GM19239 (cell line): ENCODE results near the gene NT5C2.
"Not testable (repeated sequence)": the region's sequence is repeated elsewhere in the genome, so short reads cannot be mapped to it uniquely, and the experiment has no call there.

Experiments used
- DNase-seq: peaks from one replicate; pipeline ENCODE4 v3.0.0; 2011; ENCODE audit warnings: low spot score; ENCODE audit not compliant: insufficient read length
- FAIRE-seq: peaks from 2 replicates; lab custom pipeline; 2011; peaks lifted over from hg19 to GRCh38; lab: Jason Lieb, UNC

Gene NT5C2

DNA sequence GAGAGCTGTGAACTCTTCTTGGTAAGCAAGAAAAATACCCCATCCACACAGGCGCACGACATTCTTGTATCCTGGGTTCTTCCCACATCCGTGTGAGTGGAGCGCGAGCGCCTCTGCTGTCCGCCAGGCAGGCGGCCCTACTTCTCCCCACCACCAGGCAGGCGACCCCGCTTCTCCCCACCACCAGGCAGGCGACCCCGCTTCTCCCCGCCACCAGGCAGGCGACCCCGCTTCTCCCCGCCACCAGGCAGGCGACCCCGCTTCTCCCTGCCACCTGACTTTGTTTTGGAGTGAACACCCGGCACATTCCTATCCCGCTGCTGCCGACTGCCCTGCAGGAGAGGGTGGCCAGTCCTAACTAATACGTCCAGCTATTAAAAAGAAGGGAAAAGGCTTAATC is 120.8 kb downstream of the NT5C2 start:
- FAIRE-seq, result no peak

DNA sequence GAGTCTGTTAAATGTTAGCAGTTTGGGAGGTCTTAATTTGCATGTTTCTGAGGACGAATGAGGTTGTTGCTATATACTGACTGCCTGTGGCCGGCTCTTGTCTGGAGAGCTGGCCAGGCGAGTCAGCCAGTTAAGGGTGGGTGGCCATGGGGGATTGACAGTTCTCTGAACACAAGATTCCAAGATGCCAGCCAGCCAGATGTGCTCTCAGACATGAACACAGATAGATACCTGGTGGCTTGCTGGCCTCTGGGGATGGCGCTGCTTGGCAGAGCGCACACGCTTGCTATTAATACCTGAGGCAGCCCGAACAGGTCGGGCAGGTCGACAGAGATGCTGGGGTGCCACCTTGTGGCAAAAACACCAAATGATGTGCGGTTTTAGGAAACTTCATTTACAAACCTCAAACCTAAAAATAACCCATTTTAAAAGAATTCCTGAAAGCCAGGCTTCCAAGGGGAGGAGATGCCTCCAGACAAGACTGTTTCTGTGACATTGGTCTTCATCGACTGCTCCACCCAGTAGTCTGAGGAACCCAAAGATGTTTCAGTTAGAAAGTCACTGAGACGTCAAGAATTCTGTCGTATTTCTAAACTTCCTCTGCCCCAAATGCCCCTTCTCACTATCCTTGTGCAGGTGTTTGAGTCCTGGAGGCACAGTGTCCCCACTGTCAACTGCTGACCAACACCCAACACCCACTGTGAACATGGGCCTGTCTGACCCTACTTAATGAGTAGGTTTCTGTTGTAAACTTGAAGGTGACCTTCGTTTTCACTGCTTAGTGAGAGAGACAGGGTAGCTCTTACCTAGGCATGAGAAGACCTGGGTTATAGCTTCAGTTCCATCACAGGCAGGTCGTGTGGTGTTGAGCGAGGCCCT is 123.4 kb downstream of the NT5C2 start:
- peak; percentile 96 for FAIRE-seq
- DNase-seq, result no peak

More for the DNA sequence above, 120.8 kb downstream of the NT5C2 start:
- no peak for DNase-seq

DNA sequence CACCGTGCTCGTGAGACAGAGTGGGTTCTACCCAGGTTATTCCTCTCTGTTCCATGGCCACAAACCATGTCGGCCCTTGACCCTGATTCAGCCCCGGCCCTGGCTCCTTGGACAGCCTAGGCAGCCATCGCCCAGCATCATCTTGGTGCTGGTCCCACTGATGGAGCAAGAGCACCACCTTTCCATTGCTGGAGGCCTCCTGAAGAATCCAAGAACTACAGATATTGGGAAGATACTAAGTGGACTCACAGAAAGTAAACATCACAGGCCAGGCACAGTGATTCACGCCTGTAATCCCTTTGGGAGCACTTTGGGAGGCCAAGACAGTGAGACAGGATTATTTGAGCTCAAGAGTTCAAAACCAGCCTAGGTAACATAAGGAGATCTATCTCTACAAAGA is 125.1 kb downstream of the NT5C2 start:
- DNase-seq (no peak), FAIRE-seq (peak; percentile 39)

DNA sequence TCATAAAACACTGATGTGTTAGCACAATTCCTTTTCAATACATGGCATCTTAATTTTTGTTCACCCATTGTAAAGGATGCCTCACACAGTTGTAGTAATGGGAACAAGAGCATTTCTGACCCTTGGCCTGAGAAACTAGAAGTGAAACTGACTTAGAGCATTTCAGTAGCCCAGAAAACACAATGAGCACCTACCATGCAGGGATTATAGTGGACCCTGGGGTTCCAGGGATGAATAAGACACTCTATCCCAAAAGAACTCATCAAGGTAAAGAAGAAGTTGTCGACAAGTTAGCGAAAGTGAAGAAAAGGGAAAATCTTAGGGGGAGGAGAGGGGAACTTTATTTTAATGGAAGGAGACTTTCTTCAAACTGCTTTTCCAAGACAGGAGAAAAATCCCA is 125.6 kb downstream of the NT5C2 start:
- FAIRE-seq (peak; percentile 73), DNase-seq (no peak)

DNA sequence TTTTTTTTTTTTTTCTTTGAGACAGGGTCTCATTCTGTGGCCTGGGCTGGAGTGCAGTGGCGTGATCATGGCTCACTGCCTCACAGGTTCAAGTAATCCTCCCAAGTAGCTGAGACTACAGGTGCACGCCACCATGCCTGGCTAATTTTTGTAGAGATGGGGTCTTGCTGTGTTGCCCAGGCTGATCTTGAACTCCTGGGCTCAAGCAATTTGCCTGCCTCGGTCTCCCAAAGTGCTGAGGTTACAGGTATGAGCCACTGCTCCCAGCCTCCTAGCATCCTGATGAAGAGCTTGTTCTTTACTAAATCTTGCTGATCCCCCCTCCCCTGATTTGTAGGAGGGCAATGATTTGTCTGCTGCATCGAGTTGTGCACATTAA is 126.0 kb downstream of the NT5C2 start:
- FAIRE-seq, DNase-seq: not testable (repeated sequence)

DNA sequence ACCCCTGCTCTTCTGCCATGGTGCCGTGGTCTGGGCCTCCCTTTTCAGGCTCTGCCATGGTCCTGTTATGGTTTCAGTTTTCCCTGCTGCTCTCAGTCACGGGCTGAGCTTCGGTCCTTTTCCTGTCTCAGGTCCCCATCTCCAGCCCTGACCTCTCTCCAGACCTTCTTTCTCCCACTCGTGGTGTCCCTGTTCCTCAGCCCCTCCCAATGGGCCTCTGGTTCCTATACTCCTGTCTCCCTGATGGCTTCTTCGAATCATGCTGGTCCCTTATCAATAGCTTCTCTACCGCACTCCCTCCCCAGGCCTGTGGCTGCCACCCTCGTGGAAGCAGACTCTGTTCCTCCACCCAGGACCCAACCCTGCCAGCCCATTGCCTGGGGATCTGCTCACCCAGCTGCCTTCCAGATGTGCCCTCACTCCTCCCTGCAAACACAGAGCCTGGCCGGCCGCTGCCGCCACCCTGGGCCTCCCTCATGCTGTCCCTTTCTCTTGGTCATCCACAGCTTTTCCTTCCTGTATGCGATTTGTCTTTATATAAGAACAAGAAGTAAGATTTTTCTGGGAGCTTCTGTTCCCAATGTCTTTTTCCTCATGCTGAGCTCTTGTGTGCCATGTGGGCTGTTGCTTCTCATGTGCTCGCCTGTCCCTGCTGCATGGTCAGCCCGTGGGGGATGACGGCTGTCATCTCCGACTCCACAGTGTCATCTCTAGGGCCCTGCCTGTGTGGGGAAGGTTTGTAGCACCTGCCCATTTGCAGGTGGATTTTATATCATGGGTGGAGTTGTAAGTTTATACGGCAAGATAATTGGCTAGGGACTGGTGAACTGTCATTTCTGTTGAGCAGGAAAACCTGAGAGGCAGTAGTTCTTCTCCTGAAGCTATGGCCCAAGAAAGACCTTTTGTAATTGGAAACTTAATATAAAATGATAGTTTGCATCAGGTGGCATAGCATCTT is 126.7 kb downstream of the NT5C2 start:
- no peak for DNase-seq
- no peak for FAIRE-seq

DNA sequence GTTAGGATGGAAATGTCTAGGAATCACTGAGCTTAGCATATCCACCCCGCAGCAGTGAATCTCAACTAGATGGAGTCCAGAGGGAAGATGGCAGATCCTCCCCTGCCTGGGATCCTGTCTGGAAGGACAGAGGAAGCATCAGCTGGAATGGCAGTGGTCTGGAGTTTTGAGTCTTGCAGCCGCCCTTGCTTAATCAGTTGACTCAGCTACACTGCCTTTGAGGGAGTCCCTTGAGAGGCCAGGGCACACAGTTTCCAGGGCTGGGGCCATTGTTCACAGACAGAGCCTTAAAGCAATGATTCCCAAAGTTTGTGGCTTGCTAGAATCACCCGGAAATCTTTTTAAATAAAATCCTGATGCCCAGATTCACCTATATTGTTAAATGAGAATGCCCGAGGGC is 128.1 kb downstream of the NT5C2 start:
- no peak for DNase-seq
- FAIRE-seq, result no peak

DNA sequence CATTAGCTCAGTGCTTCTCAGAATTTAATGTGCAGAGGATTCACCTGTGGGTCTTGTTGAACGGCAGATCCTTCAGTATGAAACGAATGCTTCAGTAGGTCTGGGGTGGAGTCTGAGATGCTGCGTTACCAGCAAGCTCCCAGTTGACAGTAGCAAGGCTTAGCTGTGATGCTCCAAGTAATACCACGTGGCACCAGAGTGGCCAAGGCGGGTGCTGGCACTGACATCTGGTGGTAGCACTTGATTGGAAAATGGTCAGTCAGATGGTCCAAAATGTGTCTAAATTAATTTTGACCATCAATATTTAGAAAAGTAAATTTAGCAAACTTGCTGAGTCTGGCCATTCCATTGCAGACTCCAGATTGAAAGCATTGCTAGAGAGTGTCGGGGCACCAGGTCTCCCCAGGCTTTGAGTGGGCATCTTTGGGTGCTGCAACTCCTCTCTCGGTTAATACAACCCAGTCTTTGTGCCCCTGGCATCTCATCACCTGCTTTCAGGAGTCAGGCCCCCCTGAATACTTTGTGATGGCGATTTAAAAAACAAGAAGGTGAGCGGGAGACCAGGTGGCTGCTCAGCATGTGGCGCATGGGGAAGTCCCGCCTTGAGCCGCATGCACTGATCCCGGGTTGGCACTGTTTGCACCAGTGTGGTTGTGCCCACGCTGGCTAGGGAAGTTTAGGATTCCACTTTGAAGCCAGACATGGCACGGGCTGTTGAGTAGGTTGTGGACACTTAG is 130.1 kb downstream of the NT5C2 start:
- DNase-seq (no peak), FAIRE-seq (no peak)

DNA sequence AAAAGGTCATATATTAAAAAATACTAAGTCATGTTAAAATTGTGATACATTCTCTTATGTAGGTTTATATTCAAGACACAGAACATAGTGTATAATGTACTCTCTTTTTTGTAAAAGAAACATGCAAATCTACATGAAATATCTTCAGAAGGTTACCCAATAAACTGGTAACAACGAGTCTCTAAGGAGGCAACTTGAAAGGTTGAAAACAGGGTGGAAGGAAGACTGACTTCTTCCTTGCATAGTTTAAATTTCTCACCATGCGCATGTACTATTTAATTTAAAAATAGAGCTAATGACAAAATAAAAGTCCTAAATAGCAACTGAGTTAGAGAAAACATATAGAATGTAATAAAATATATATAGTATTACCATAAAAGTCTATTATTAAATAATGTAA is 132.5 kb downstream of the NT5C2 start:
- FAIRE-seq (no peak), DNase-seq (no peak)

DNA sequence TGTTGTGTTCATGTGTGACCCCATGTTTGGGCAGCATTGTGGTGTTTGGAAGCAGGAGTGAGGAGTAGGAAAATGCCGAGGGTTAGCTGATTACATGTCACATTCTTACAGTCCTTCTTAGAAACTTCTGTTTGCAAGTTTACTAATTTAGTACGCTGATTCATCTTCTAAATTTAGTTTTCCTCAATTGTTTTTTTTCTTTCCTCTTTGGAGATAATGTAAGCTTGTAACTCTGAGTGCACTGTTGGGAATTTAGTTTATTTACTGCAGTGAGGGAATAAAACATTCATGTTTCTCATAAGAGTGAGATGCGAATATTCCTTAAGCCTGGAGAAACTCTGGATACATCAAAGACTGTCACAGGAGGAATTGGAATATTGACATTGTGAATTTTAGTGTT is 135.0 kb downstream of the NT5C2 start:
- no peak for DNase-seq
- FAIRE-seq, result no peak

DNA sequence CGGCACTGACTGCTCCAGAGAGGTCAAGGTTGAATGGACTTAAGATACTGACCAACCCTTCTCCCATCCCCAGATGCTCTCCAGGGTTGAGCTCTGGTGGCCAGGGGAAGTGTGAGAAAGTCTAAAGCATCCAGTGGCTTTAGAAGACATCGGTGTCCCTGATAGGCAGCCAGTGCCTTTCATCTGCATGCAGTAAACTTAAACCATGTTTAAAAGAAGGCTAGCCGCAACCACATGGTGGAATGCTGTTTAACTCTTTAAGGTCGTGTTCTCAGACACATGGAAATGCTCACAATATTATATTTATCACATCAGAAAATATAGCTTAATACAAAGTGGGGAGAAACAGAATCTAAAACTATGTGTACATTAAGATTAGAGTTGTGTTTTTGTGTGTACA is 138.0 kb downstream of the NT5C2 start:
- FAIRE-seq, result no peak
- no peak for DNase-seq

DNA sequence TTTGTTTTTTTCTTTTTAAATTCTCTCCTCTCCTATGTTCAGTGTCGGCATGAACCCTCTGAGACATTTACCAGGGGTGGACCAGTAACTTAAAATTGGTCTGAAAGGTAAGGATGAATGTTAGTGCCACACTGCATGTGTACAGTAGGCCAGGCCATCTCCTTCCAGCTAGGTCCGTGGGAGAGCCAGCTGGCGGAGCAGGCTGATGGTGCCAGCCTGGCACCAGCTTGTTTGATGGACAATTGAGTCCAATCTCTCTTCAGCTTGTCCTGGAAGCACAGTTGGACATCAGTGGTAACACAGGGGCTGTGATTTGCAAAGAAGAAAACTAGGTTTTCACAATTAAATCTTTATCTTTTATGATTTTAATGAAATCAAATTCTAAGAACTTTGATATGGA is 138.5 kb downstream of the NT5C2 start:
- no peak for FAIRE-seq
- no peak for DNase-seq

DNA sequence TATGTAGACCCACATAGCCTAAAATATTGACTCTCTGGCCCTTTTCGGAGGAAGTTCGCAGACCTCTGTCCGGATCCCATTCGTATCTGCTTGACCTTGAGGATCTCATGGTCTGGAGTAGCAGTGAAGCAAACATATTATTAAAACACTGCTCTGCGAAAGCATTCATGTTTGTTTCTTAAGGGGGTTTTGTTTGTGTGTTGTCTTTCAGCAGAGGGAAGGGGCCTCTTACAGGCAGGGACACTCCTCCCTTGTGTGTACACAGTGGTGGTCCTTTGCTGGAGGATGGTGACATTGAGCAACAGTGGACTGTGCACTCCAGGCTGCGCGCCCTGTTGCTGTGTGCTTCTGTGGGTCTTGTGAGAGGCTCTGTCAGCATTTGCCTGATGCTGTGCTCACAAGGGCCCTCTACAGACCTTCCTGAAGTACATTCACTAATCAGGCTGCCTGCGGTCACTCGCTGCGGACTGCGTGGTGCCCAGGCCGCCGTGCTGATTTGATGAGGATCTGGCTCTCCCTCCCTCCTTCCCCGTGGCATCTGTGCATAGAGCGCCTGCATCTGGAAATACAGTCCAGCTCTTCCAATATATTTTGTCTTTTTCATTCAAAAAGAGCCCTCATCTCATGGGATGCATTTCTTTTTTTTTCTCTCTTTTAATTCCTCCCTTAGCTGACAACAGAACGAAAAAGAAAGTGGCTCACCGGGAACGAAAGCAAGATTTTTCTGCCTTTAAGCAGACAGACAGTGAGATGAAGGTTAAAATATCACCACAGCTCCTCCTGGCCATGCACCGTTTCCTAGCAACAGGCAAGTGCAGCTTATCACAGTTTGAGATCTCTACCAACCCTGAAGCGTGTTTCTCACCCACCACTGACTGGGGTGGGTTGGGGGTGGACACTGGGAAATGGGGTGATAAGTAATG is 139.2 kb downstream of the NT5C2 start:
- FAIRE-seq (peak; percentile 94), DNase-seq (peak; percentile 30)

DNA sequence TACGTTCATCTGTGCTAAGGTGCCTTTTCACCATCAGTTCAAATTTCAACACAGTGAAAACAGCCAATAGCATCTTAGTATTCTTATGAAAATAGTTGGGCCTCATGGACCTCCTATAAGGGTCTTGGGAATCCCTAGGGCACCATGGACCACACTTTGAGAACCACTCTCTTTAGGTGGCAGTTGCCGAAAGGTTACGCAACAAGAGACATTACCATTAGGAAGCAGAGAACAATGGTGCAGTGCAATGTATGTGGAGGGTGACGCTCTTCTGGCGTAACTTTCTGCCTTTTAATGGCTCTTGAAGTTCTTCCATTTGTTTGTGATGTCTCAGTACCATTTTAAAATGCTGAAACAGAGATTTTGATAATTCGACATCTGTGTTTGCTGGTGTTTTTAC is 143.8 kb downstream of the NT5C2 start:
- DNase-seq (no peak), FAIRE-seq (no peak)

DNA sequence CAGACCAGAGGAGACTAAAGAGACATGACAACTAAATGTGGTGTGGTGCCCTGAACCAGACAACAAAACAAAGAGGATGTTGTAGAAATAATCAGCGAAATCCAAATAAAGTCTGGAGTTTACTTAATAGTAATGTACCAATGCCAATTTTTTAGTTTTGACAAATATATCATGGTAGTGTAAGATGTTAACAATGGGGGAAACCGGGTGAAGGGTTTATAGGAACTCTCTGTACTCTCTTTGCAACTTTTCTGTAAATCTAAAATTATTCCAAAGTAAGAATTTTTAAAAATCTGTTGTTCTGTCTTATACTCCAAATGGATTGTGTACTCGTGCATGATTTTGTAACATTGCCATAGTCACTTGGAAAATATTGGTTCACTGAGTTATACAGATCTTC is 145.7 kb downstream of the NT5C2 start:
- FAIRE-seq (no peak), DNase-seq (no peak)

DNA sequence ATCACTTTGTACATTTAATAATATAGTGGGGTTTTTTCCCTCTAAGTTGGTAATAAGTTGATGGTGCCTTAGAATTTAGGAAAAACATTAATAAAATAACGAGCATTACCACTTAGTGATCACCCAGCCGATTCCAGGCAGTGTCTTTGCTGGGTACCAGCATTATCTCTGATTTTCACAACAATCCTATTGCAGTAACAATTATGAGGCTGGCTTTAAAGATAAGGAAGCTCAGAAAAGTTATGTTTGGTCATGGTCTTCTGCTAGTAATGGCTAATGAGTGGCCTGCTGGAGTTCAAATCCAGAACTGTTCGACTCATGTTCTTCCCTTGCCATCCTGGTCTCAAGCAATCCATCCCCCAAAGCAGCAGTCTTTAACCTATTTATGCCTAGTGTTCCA is 147.1 kb downstream of the NT5C2 start:
- DNase-seq (no peak), FAIRE-seq (no peak)

DNA sequence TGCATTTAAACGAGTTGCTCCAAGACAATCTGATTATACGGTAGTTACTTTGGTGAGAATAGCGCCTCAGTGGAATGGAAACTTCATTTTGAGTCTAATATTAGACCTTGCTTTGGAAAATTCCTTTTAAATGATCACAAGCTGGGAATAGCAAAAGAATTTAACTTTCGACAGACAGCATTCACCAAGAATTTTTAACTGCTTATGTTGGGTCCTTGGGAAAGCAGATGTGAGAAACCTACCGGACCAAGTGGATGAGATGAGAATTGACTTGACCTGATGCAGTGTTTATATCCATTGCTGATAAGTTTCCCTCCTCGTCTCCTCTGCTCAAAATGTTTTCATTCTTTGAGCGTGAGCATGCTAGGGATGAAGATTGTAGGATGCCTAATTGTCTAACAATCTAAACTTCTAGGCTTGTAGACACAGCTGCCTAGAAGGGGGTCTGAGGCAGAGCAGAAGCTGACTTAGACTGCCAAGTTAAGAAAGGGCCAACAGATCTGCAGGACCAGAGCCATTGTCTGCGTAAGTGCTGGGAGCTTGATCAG is 148.1 kb downstream of the NT5C2 start:
- FAIRE-seq (no peak), DNase-seq (no peak)

DNA sequence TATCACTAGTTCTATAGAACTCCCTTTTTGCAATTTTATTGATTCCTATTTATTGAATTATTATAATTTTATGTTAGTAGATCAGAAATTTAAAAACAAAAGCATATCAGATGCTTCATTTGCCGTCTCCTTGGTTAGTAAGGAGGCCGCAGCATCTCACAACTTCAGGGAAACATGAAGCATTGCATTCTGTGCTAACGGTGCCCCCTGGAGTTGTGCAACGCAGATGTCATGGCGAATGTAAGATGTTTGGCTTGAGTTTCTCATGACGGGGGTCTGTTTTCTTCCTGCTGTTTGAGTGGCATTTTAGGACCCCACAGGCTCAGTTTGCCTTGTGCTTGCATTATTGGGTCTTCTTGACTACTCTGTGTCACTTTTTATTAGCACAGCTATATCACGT is 150.2 kb downstream of the NT5C2 start:
- DNase-seq, result no peak
- no peak for FAIRE-seq

DNA sequence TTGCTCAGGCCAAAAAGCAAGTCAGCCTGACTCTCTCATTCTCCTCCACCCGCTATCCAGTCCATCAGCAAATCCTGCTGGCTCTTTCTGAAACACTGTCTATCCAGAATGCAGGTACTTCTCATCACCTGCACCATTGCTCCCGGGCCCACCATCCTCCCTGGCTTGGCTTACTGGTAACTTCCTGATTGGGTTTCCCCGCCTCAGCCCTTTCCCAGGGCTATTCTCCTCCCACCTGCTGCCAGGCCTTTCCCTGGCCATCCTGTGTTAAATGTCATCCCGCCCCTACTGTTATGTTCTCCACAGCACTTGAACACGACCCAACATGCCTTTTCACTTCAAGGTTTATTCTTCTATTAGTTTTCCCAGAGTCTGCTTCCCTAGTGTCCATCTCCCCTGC is 150.9 kb downstream of the NT5C2 start:
- no peak for DNase-seq

More for the DNA sequence above, 150.9 kb downstream of the NT5C2 start:
- no peak for FAIRE-seq
